ENCODE results near the gene OTUD7B.

- TF ChIP-seq MLLT1 (IDR thresholded peaks at IDR 0.05) = no peak
- no peak for TF ChIP-seq TAF7 (tag; IDR thresholded peaks at IDR 0.05)
- TF ChIP-seq CREM (IDR thresholded peaks at IDR 0.05; ENCODE audit: low read depth) = no peak
- TF ChIP-seq JUND (IDR thresholded peaks at IDR 0.05; ENCODE audit: borderline replicate concordance, low read depth, low read length) = no peak
- no peak for TF ChIP-seq JUND (tag; IDR thresholded peaks at IDR 0.05; ENCODE audit: borderline replicate concordance, low read depth, low read length)
- no peak for TF ChIP-seq IFI16 (CRISPR knock-in tag; IDR thresholded peaks at IDR 0.05)
- no peak for TF ChIP-seq POLR2A (conservative IDR thresholded peaks at IDR 0.05)
- TF ChIP-seq ERF (CRISPR knock-in tag; IDR thresholded peaks at IDR 0.05) = no peak
- TF ChIP-seq MYNN (IDR thresholded peaks at IDR 0.05) = no peak
- no peak for TF ChIP-seq MYNN (CRISPR knock-in tag; IDR thresholded peaks at IDR 0.05)
- TF ChIP-seq REST (IDR thresholded peaks at IDR 0.05; ENCODE audit: borderline replicate concordance) = no peak
- TF ChIP-seq REST (CRISPR knock-in tag; IDR thresholded peaks at IDR 0.05; ENCODE audit: low read depth) = no peak
- TF ChIP-seq CTCF (IDR thresholded peaks at IDR 0.05 in 2 of 3, conservative IDR thresholded peaks at IDR 0.05 in 1 of 3; ENCODE audit: insufficient read depth in 2 of 3, low read depth in 1 of 3, low read length in 3 of 3) = no peak
- TF ChIP-seq ARID4B (CRISPR knock-in tag; IDR thresholded peaks at IDR 0.05) = no peak
These were observed 80.7 kb downstream of the OTUD7B start for GRCh38 chr1:149929856-149930255.

All from K562 (cell line).